Activated CD8-positive, alpha-beta T cell treated with anti-CD3 and anti-CD28 coated beads for 36 hours (primary cell): ENCODE measurements around the gene SNRPA. TPM values are rescaled to one million over a fixed set of nuclear protein-coding genes. Genes with fewer than 3 reads are reported as not detected.

Experiments
- ATAC-seq: fragments of 200-7000 bp; cut with Tn5 transposase; one replicate; pipeline ENCODE4 v1.10.0; 2021; ENCODE audit warnings: mild to moderate bottlenecking, moderate library complexity
- CTCF ChIA-PET: fragments of 350-600 bp; sonication (Branson Sonifier 250); formaldehyde crosslinking; loops from one replicate; lab custom pipeline; 2021; ENCODE audit warnings: antibody characterized with exemption; lab: Charles Lee
- POLR2A ChIA-PET: fragments of 350-600 bp; sonication (Branson Sonifier 250); formaldehyde crosslinking; loops from one replicate; lab custom pipeline; 2021; ENCODE audit warnings: antibody characterized with exemption; lab: Charles Lee
- DNase-seq: peaks from one replicate; pipeline ENCODE4 v3.0.0-alpha.2; 2020
- H3K27ac Mint-ChIP-seq: one replicate; pipeline ENCODE4 v1.8.0; 2021; ENCODE audit warnings: mild to moderate bottlenecking, mixed read lengths
- H3K27me3 Mint-ChIP-seq: one replicate; pipeline ENCODE4 v1.8.0; 2021; ENCODE audit warnings: mixed read lengths
- H3K36me3 Mint-ChIP-seq: one replicate; pipeline ENCODE4 v1.8.0; 2021; ENCODE audit warnings: low read depth, mixed read lengths
- H3K4me1 Mint-ChIP-seq: one replicate; pipeline ENCODE4 v1.8.0; 2021; ENCODE audit warnings: low read depth, mixed read lengths
- H3K4me3 Mint-ChIP-seq: one replicate; pipeline ENCODE4 v1.8.0; 2021; ENCODE audit warnings: mild to moderate bottlenecking, moderate library complexity, mixed read lengths
- H3K9me3 Mint-ChIP-seq: one replicate; pipeline ENCODE4 v1.8.0; 2021; ENCODE audit warnings: mixed read lengths
- intact Hi-C: fragments of 100-400 bp; cut with micrococcal nuclease; formaldehyde crosslinking; loops from one replicate; pipeline ENCODE4 v1.10.0; 2022
- total RNA-seq, 2 experiments: library from RNA; stranded (reverse); gene quantifications; one replicate each; pipeline ENCODE4 v1.2.3, GENCODE V29; 2021
- TF ChIP-seq, protein P1 (sequence below): fragments of 200-600 bp; IDR thresholded peaks from one replicate; pipeline ENCODE4 v1.8.0; 2022; ENCODE audit warnings: antibody characterized with exemption, mild to moderate bottlenecking

SNRPA gene
- total RNA-seq, 2 experiments from 2014 or later = 260 to 281 TPM

DNA sequence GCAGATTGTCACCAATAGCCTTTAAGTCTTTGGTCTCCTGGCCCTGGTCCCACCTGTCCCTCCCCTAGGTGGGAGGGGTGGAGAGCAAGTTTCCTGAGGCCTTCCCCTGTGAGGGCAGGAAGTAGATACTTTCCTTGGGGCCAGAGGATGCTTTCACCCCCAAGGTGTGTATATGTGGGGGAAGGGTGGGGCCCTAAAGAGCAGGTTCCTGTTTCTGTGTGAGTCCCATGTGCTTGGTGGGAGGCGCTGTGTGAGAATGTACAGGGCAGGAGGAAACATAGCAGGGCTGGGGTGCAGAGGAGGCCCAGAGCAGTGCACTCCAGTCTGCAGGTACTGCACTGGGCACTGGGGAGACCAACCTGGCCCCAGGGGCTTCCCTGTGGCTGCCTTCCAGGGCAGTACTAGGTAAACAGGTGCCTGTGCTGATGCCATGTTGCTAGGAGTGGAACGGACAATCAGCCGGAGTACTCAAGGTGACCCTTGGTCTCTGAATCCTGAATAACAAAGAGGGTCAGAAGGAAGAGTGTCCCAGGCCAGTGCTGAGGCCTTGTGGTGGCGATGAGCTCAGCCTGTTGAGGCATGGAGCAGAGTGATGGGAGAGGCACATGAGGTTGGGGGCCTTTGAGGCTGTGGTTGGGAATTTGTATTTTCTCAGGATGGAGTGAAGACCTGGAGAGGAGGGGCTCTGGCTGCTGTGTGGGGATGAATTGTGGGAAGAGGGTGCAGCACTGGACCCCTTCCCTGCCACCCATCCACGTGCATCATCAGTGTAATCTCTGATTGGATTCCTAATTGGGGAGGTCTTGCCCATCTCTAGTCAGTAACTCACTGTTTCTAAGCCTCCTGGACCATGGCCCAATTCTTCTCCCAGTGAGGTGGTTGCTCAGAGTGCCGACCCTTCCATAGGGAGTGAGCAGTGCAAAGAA lies 53.1 kb downstream of the SNRPA start:
- Mint-ChIP-seq H3K4me1 (peaks cover 76% of the 10 kb centered on the region), H3K9me3 (no peaks in the 10 kb centered on the region), H3K36me3 (peaks cover 63% of the 10 kb centered on the region), H3K27ac (peak overlapping the region; percentile 83), H3K4me3 (peak overlapping the region; percentile 95), H3K27me3 (no peaks in the 10 kb centered on the region)
- intact Hi-C loops = loop anchor here (5.0 kb wide), 2 partner anchors 52 to 142 kb away; partner anchors contain the start of genes ACTMAP and SNRPA
- CTCF ChIA-PET = interaction anchor here (0.7 to 4.5 kb wide), 5 partner anchors 31 to 142 kb away, joined by 3 to 36 read pairs (median 3); no protein-coding TSS in a partner anchor
- ATAC-seq (peak; percentile 63), DNase-seq (peak; percentile 87)
- POLR2A ChIA-PET = interaction anchor here (0.6 to 1.8 kb wide), 6 partner anchors 25 to 189 kb away, joined by 3 to 5 read pairs (median 4); partner anchors contain the start of gene RAB4B
- TF ChIP-seq, protein P1, sequence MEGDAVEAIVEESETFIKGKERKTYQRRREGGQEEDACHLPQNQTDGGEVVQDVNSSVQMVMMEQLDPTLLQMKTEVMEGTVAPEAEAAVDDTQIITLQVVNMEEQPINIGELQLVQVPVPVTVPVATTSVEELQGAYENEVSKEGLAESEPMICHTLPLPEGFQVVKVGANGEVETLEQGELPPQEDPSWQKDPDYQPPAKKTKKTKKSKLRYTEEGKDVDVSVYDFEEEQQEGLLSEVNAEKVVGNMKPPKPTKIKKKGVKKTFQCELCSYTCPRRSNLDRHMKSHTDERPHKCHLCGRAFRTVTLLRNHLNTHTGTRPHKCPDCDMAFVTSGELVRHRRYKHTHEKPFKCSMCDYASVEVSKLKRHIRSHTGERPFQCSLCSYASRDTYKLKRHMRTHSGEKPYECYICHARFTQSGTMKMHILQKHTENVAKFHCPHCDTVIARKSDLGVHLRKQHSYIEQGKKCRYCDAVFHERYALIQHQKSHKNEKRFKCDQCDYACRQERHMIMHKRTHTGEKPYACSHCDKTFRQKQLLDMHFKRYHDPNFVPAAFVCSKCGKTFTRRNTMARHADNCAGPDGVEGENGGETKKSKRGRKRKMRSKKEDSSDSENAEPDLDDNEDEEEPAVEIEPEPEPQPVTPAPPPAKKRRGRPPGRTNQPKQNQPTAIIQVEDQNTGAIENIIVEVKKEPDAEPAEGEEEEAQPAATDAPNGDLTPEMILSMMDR = no peak

- intact Hi-C loops = loop anchor here (5.0 kb wide), 2 partner anchors 53 to 143 kb away; partner anchors contain the start of genes ACTMAP and SNRPA
- Mint-ChIP-seq H3K9me3 (no peaks in the 10 kb centered on the region), H3K4me1 (peaks cover 77% of the 10 kb centered on the region), H3K36me3 (peaks cover 62% of the 10 kb centered on the region), H3K27me3 (no peaks in the 10 kb centered on the region), H3K27ac (peak overlapping the region; percentile 83), H3K4me3 (peak overlapping the region; percentile 95)
- ChIA-PET POLR2A (interaction anchor here (0.6 to 2.9 kb wide), 7 partner anchors 26 to 190 kb away, joined by 3 to 12 read pairs (median 3); no protein-coding TSS in a partner anchor), CTCF (interaction anchor here (0.7 to 4.5 kb wide), 6 partner anchors 27 to 143 kb away, joined by 3 to 36 read pairs (median 13); partner anchors contain the start of gene RAB4B)
- DNase-seq = no peak
- TF ChIP-seq, protein P1 = no peak
- ATAC-seq = no peak
Measured at GRCh38 chr19:40804783-40805242, 53.8 kb downstream of the SNRPA start.

- ChIA-PET CTCF (interaction anchor here (0.6 to 4.5 kb wide), 7 partner anchors 9 to 170 kb away, joined by 3 to 36 read pairs (median 13); partner anchors contain the start of genes ACTMAP, NUMBL, RAB4B and SNRPA), POLR2A (interaction anchor here (0.6 to 2.9 kb wide), 5 partner anchors 50 to 191 kb away, joined by 3 to 12 read pairs (median 4); partner anchors contain the start of gene ACTMAP)
- no peaks in the 10 kb centered on the region for H3K9me3 Mint-ChIP-seq
- no peaks in the 10 kb centered on the region for H3K27me3 Mint-ChIP-seq
- DNase-seq (peak; percentile 63), ATAC-seq (no peak)
- peaks cover 57% of the 10 kb centered on the region for H3K36me3 Mint-ChIP-seq
- H3K4me3 Mint-ChIP-seq = peak overlapping the region; percentile 95
- peaks cover 80% of the 10 kb centered on the region for H3K4me1 Mint-ChIP-seq
- intact Hi-C loops = no loop called here
- H3K27ac Mint-ChIP-seq = peak overlapping the region; percentile 83
- TF ChIP-seq, protein P1 = no peak
Measured at GRCh38 chr19:40805258-40805868, 54.4 kb downstream of the SNRPA start.

- no peaks in the 10 kb centered on the region for H3K9me3 Mint-ChIP-seq
- peaks cover 75% of the 10 kb centered on the region for H3K4me1 Mint-ChIP-seq
- ChIA-PET POLR2A (interaction anchor here (0.7 to 2.9 kb wide), 8 partner anchors 8 to 195 kb away, joined by 3 to 12 read pairs (median 4); partner anchors contain the start of genes ACTMAP and EGLN2), CTCF (interaction anchor here (0.6 to 4.5 kb wide), 25 partner anchors 8 to 172 kb away, joined by 3 to 36 read pairs (median 5); partner anchors contain the start of genes ACTMAP, COQ8B, EGLN2 and ITPKC)
- no peaks in the 10 kb centered on the region for H3K27me3 Mint-ChIP-seq
- peak overlapping the region; percentile 54 for H3K4me3 Mint-ChIP-seq
- peaks cover 47% of the 10 kb centered on the region for H3K36me3 Mint-ChIP-seq
- intact Hi-C loops = no loop called here
- H3K27ac Mint-ChIP-seq = peak overlapping the region; percentile 88
- peak; percentile 90 for DNase-seq
- TF ChIP-seq, protein P1 = peak; percentile 93
- ATAC-seq = peak; percentile 49
Measured at GRCh38 chr19:40806423-40807146, 55.6 kb downstream of the SNRPA start.
